ENCODE data around the gene BCL2L1. TPM values are rescaled to one million over a fixed set of nuclear protein-coding genes. Genes with fewer than 3 reads are reported as not detected.
"Not testable (repeated sequence)": the region's sequence is repeated elsewhere in the genome, so short reads cannot be mapped to it uniquely, and the experiment has no call there.

The BCL2L1 gene
- total RNA-seq, 1 donor from 2014 or later = 57.2 TPM

- H3K27me3 ChIP-seq = no peaks in the 10 kb centered on the region
- H3K4me1 ChIP-seq = no peaks in the 10 kb centered on the region
- intact Hi-C loops (cut with DNase I) = no loop called here
- no peak for DNase-seq (ENCODE audit: extremely low spot score in 2 of 2)
- no peak for TF ChIP-seq POLR2A (IDR thresholded peaks at IDR 0.05)
- TF ChIP-seq, protein P1, sequence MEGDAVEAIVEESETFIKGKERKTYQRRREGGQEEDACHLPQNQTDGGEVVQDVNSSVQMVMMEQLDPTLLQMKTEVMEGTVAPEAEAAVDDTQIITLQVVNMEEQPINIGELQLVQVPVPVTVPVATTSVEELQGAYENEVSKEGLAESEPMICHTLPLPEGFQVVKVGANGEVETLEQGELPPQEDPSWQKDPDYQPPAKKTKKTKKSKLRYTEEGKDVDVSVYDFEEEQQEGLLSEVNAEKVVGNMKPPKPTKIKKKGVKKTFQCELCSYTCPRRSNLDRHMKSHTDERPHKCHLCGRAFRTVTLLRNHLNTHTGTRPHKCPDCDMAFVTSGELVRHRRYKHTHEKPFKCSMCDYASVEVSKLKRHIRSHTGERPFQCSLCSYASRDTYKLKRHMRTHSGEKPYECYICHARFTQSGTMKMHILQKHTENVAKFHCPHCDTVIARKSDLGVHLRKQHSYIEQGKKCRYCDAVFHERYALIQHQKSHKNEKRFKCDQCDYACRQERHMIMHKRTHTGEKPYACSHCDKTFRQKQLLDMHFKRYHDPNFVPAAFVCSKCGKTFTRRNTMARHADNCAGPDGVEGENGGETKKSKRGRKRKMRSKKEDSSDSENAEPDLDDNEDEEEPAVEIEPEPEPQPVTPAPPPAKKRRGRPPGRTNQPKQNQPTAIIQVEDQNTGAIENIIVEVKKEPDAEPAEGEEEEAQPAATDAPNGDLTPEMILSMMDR (IDR thresholded peaks at IDR 0.05) = no peak
- no peak for TF ChIP-seq POLR2AphosphoS5 (IDR thresholded peaks at IDR 0.05; ENCODE audit: insufficient read depth in 1 of 2, low read depth in 1 of 2)
- no peak overlapping the region for H3K4me3 ChIP-seq
- no peaks in the 10 kb centered on the region for H3K36me3 ChIP-seq
- H3K9me3 ChIP-seq = no peaks in the 10 kb centered on the region
- no peak overlapping the region for H3K27ac ChIP-seq
These were observed 92.4 kb downstream of the BCL2L1 start for GRCh38 chr20:31630187-31630790.

DNA sequence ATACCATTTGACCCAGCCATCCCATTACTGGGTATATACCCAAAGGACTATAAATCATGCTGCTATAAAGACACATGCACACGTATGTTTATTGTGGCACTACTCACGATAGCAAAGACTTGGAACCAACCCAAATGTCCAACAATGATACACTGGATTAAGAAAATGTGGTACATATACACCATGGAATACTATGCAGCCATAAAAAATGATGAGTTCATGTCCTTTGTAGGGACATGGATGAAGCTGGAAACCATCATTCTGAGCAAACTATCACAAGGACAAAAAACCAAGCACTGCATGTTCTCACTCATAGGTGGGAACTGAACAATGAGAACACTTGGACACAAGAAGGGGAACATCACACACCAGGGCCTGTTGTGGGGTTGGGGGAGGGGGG lies 94.6 kb downstream of the BCL2L1 start:
- DNase-seq (ENCODE audit: extremely low spot score in 2 of 2); H3K36me3 ChIP-seq; H3K27me3 ChIP-seq; H3K9me3 ChIP-seq; H3K4me1 ChIP-seq; H3K4me3 ChIP-seq; H3K27ac ChIP-seq; intact Hi-C loops (cut with DNase I): not testable (repeated sequence)

GRCh38 chr20:31626534-31626933 lies 96.1 kb downstream of the BCL2L1 start:
- H3K36me3 ChIP-seq; DNase-seq (ENCODE audit: extremely low spot score in 2 of 2); H3K4me1 ChIP-seq; H3K9me3 ChIP-seq; H3K4me3 ChIP-seq; H3K27ac ChIP-seq; intact Hi-C loops (cut with DNase I); H3K27me3 ChIP-seq: not testable (repeated sequence)

GRCh38 chr20:31623123-31623505 lies 99.6 kb downstream of the BCL2L1 start:
- H3K27ac ChIP-seq; H3K4me1 ChIP-seq; H3K27me3 ChIP-seq; intact Hi-C loops (cut with DNase I); H3K9me3 ChIP-seq; DNase-seq (ENCODE audit: extremely low spot score in 2 of 2); H3K36me3 ChIP-seq; H3K4me3 ChIP-seq: not testable (repeated sequence)

DNA sequence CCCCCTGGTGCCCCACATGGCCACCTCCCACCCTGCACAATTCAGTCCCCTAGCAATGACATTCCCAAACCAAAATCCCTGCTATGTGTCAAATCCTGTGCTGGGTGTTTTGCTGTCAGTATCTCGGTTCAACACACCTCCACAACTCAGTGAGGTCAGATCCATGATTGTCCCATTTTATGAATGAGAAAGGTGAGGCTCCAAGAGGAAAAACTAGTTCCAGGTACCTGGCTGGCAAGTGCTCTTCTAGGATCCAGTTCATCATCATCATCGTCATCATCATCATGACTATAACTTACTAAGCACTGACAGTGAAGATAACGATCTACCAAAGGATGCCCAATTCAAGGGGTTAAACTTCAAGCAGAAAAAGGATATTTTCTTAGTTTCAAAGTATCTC lies 102.4 kb downstream of the BCL2L1 start:
- no peak overlapping the region for H3K4me3 ChIP-seq
- intact Hi-C loops (cut with DNase I) = no loop called here
- no peak overlapping the region for H3K27ac ChIP-seq
- no peaks in the 10 kb centered on the region for H3K4me1 ChIP-seq
- no peaks in the 10 kb centered on the region for H3K36me3 ChIP-seq
- no peaks in the 10 kb centered on the region for H3K27me3 ChIP-seq
- TF ChIP-seq POLR2AphosphoS5 (IDR thresholded peaks at IDR 0.05; ENCODE audit: insufficient read depth in 1 of 2, low read depth in 1 of 2) (no peak), POLR2A (IDR thresholded peaks at IDR 0.05) (no peak)
- TF ChIP-seq, protein P1 (IDR thresholded peaks at IDR 0.05) = no peak
- H3K9me3 ChIP-seq = no peaks in the 10 kb centered on the region
- DNase-seq (ENCODE audit: extremely low spot score in 2 of 2) = no peak

- no peak for DNase-seq (ENCODE audit: extremely low spot score in 2 of 2)
- Histone ChIP-seq H3K27me3 (no peaks in the 10 kb centered on the region), H3K9me3 (no peaks in the 10 kb centered on the region), H3K36me3 (no peaks in the 10 kb centered on the region), H3K4me3 (no peak overlapping the region), H3K4me1 (peaks cover 2% of the 10 kb centered on the region), H3K27ac (no peak overlapping the region)
- intact Hi-C loops (cut with DNase I) = no loop called here
- TF ChIP-seq, protein P1 (IDR thresholded peaks at IDR 0.05) = no peak
- TF ChIP-seq POLR2AphosphoS5 (IDR thresholded peaks at IDR 0.05; ENCODE audit: insufficient read depth in 1 of 2, low read depth in 1 of 2) = no peak
- TF ChIP-seq POLR2A (IDR thresholded peaks at IDR 0.05) = no peak
These were observed 105.1 kb downstream of the BCL2L1 start for GRCh38 chr20:31617432-31618104.

All from vagina (tissue), 2 donors.